ENCODE results near the gene CLDN25.

CLDN25 gene

GRCh38 chr11:113764527-113765219 lies 14.9 kb upstream of the CLDN25 start:
- TF ChIP-seq CTCF (IDR thresholded peaks at IDR 0.05; ENCODE audit: control insufficient read depth, extremely low read depth, insufficient read depth) = no peak
- no peak overlapping the region for H3K4me3 ChIP-seq (ENCODE audit: low read depth, low read length)
- DNase-seq (ENCODE audit: low read depth) = no peak

GRCh38 chr11:113771964-113772363 lies 7.6 kb upstream of the CLDN25 start:
- no peak for TF ChIP-seq CTCF (IDR thresholded peaks at IDR 0.05; ENCODE audit: control insufficient read depth, extremely low read depth, insufficient read depth)
- H3K4me3 ChIP-seq (ENCODE audit: low read depth, low read length) = peak overlapping the region; percentile 90; the same call in 1 of the 2 replicates
- no peak for DNase-seq (ENCODE audit: low read depth)

- H3K4me3 ChIP-seq (ENCODE audit: low read depth, low read length) = peak overlapping the region; percentile 90
- no peak for DNase-seq (ENCODE audit: low read depth)
- no peak for TF ChIP-seq CTCF (IDR thresholded peaks at IDR 0.05; ENCODE audit: control insufficient read depth, extremely low read depth, insufficient read depth)
Observed at GRCh38 chr11:113773092-113773415, 6.5 kb upstream of the CLDN25 start.

- DNase-seq (ENCODE audit: low read depth) = peak; percentile 98
- H3K4me3 ChIP-seq (ENCODE audit: low read depth, low read length) = peak within 1 kb of the TSS; percentile 90
- TF ChIP-seq CTCF (IDR thresholded peaks at IDR 0.05; ENCODE audit: control insufficient read depth, extremely low read depth, insufficient read depth) = peak; percentile 66
Observed at GRCh38 chr11:113773416-113774173, 6.0 kb upstream of the CLDN25 start, which contains the start of gene ZW10. TSS of gene ZW10 (minus strand) at chr11:113773692. CDS start at chr11:113773666, 26 bp downstream.

GRCh38 chr11:113774174-113774503 lies 5.5 kb upstream of the CLDN25 start:
- no peak for DNase-seq (ENCODE audit: low read depth)
- TF ChIP-seq CTCF (IDR thresholded peaks at IDR 0.05; ENCODE audit: control insufficient read depth, extremely low read depth, insufficient read depth) = no peak
- peak overlapping the region; percentile 90 for H3K4me3 ChIP-seq (ENCODE audit: low read depth, low read length)

GRCh38 chr11:113778111-113778910 lies 1.3 kb upstream of the CLDN25 start:
- H3K4me3 ChIP-seq (ENCODE audit: low read depth, low read length) = no peak overlapping the region
- DNase-seq (ENCODE audit: low read depth) = peak; percentile 72
- TF ChIP-seq CTCF (IDR thresholded peaks at IDR 0.05; ENCODE audit: control insufficient read depth, extremely low read depth, insufficient read depth) = no peak

Data from LNCaP clone FGC (cell line).